IPS-NIHi7 (cell line): Measurements from ENCODE around the gene PFAS.
A peak's percentile ranks its signal among the peaks of the same experiment; 100 is the strongest.
"Not testable (repeated sequence)": the region's sequence is repeated elsewhere in the genome, so short reads cannot be mapped to it uniquely, and the experiment has no call there.

ENCODE experiments used
- DNase-seq: peaks from one replicate; pipeline ENCODE4 v3.0.0; 2012; ENCODE audit warnings: mixed read lengths; ENCODE audit errors: extremely low spot score

PFAS gene

DNA sequence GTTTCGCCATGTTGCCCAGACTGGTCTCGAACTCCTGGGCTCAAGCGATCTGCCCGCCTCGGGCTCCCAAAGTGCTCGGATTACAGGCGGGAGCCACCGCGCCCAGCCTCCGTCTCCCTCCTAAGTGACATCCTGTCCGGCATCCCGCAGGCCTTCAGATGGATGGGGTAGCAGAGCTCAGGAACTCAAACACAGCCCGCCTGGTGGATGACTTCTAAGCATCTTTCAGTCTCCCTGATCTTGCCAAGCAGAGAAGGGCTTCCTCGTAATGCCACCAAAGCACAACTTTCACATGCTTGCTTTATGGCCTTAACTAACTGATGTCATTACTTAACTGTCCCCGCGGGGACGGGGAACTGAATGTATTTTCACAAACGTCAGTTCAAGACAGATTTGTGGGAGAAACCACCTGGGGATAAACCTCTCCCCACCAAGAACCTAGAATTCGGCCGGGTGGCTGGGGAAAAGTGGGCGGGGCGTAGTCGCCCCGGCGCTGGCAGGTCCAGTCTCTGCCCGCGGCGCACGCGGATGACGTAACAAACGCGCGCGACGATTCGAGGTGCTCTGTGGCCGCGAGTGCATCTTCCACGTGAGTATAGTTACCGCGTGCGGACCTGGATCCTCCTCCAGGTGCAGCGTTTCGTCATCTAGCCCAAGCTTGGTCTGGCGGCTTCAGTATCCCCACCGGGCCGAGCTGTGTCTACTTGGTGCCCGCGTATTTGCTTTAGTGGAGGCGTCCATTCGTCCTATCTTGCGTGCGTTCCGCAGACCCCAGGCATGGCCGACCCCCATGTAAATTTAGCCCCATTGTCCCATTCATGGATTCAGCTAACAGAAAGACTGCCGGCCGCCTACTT lies at the start of gene PFAS:
Gene PFAS (plus strand): TSS at position 539 of the 857 bp plus-strand sequence. CDS start 4,649 bp downstream, outside the sequence.
- DNase-seq: peak; percentile 96

GRCh38 chr17:8204761-8205555 lies 44.1 kb upstream of the PFAS start:
- no peak for DNase-seq

GRCh38 chr17:8206536-8206935 lies 42.6 kb upstream of the PFAS start:
- DNase-seq: no peak

DNA sequence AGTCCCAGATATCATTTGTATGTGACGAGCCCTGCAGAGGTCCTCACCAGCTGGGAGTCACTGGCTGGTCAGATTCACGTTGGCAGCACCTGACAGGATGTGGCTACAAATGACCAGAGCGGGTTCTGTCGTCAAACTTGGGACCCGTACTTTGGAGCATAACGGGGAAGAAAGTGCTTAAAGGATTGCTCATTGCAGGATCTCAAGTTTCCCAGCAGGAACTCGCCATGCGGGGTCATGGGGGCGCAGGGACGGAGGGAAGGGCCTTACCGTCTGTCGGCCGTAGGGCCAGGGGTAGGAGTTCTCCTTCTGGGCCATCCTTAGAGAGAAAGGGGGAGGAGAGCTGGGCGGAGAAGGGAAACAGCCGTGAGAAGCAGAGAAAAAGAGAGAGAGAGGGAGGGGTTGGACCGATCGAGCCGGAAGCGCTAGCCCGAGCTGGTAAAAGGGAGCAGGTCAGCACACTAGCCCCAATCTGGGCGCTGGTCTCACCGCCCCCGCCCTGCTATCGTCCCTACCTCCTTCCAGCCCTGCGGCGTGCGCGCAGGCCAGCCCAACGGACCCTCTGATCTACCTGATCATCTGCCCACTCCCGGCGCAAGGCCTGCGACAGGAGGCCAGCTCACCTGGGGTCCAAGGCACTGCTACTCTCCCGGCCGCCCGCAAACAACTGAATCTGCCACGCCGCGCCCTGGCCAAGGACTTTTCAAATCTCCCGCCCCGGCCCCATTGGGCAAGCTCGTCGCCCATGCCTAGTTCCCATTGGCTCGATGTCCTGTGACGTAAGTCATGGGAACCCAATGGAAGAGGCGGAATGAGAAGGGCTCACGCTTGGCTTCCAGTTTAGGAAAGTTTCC lies 39.0 kb upstream of the PFAS start, which contains the start of gene AURKB:
Gene AURKB (minus strand): TSS at position 669 of the 854 bp plus-strand sequence. CDS start 351 bp downstream, at position 318.
- DNase-seq: peak; percentile 89

- DNase-seq: no peak
Measured at GRCh38 chr17:8210761-8211458, 38.2 kb upstream of the PFAS start.

DNA sequence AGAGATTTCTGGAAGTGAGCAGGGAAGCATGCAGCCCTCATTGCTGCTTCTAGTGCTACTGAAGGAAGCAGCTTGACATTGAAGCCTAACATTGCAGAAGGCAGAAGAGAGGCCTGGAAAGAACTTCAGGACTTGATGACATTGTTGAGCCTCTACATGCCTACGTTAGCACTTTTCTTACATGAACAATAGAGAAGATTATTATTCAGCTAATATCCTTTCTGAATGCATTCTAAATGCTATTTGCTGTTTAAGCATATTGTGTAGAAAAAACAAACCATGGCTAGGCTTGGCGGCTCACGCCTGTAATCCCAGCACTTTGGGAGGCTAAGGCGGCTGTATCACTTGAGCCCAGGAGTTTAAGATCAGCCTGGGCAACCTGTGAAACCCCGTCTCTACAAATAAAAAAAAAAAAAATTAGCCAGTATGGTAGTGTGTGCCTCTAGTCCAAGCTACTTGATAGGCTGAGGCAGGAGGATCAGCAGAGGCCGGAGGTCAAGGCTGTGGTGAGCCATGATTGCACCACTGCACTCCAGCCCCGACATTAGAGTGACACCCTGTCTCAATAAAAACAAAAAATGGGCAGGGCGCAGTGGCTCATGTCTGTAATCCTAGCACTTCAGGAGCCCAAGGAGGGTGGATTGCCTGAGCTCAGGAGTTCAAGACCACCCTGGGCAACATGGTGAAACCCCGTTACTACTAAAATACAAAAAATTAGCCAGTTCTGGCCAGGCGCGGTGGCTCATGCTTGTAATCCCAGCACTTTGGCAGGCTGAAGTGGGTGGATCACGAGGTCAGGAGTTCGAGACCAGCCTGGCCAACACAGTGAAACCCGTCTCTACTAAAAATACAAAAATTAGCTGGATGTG lies 36.5 kb upstream of the PFAS start:
- no peak for DNase-seq

GRCh38 chr17:8214000-8214399 lies 35.1 kb upstream of the PFAS start:
- DNase-seq: not testable (repeated sequence)

GRCh38 chr17:8220783-8221662 lies 28.1 kb upstream of the PFAS start:
- DNase-seq: peak; percentile 61

DNA sequence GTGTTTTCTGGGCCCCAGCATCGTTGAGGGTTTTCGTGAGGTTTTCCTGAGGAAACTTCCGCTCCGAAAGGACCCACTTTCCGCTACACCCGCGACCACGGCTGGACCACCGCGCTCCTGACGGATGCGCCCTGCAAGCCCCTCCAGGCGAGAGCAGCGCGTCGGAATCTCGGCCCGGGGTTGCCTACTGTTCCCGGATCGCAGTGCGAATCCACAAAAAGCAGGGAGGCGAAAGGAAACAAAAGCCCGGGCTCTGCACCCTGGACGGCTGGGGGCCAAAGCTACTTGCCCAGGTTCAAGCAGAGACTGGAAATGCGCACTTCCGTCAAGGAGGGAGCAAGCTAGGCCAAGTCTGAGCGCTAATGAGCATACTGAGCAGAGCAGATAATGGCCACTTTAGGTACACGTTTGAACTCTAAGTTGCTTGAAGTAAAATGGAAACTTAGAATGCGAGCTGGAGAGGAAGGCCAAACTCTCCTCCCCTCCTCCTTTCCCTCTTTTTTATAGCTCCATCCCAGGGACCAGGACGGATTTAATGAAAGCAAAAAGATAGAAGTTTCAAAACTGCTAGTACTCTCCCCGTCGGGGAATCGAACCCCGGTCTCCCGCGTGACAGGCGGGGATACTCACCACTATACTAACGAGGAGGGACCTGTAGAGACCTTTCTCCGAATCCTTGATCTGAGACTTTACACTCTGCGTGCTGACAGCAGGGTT lies 27.3 kb upstream of the PFAS start:
- DNase-seq: peak; percentile 23

GRCh38 chr17:8222380-8222629 lies 26.8 kb upstream of the PFAS start:
- no peak for DNase-seq

DNA sequence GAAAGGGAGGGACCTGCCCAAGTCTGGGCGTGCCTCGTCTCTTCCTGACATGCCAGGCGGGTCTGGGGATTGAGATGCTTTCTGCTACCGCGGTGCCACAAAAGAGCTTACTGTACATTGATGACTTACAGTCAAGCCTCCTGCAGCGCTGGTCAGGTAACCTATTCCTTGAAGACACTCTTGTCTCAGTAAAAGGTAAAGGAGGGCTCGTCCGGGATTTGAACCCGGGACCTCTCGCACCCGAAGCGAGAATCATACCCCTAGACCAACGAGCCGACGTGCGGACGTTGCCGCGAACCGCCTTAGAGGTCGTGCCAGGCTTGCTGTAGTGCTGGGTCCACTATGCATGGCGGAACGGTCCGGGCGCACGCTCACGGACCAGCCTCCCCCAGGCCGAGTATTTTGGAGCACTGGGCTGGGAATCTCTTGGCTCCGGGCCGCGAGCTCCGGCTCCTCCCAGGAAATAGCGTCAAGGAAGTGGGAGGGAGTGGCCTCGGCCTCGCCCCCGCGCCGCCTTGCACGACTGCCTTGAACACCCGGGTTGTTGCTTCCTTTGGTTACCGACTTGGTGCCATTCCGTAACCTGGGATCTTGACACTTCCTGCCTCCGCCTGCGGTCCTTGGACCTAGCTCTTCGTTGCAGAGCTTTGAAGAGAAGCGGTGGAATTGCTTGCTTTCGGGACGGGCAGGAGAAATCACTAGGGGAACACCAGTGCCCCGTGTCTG lies 26.3 kb upstream of the PFAS start:
- peak; percentile 62 for DNase-seq

- peak; percentile 56 for DNase-seq
Measured at GRCh38 chr17:8223356-8224126, 25.5 kb upstream of the PFAS start.

DNA sequence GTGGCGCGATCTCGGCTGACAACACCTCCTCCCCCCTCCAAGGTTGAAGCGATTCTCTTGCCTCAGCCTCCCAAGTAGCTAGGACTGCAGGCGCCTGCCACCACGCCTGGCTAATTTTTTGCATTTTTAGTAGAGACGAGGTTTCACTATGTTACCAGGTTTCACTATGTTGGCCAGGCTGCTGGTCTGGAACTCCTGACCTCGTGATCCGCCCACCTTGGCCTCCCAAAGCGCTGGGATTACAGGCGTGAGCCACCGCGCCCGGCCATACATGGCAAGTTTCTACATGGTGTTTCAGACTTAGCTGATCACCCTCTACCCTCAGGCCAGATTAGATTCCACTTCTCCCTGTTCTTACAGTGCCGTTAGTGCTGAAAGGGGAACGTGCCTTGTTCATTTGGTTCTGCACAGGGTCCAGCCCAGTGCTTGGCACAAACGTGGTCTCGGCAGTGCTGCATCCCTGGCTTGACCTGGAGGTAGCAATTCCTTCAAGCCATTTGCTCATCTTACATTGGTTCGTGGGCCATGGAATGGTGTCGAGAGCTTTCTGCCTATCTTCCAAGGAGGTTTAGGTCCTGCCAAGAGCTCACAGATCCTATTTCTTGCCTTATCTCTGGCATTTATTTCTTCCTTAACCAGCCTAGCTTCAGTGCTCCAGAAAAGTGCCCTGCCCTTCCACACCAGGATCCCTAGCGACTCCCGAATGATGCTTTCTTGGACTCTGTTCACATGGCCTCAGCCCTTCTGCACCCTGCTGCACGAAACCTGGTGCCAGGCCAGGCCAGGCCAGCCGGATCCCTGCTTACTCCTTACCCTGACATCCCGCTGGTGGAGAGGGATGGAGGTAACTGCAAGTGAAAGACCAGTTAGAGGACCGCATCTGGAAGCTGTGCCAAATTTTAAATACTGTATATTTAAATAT lies 23.9 kb upstream of the PFAS start:
- DNase-seq: no peak

- no peak for DNase-seq
Measured at GRCh38 chr17:8225813-8226535, 23.1 kb upstream of the PFAS start.

DNA sequence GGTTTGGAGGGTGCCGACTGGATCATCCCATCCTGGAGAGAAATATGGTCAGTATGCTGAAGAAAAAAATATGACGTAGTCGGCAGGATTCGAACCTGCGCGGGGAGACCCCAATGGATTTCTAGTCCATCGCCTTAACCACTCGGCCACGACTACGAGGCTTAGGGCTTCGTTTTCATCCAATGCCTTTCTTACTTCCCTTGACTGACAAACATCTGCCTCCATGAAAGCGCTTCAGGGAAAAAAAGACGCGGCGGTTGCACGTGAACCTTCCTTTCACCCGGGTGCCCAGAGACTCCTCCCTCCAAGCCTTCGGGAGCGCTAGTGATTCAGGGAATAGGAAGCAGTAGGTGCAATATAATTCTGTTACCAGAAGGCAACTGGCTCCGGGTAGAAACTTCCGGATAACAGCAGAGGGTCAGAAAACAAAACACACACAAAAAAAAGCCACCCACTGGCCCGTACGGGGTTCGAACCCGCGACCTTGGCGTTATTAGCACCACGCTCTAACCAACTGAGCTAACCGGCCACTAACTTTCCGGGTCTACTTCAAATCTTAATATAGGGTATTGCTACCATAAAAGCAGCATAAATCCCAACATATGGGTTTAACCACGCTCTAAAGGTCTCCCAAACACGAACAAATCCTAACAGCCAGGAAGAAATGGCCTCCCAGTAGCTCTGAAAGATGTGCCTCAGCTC lies 22.4 kb upstream of the PFAS start:
- DNase-seq: peak; percentile 69
